AG04450 (cell line): Measurements from ENCODE around the gene SPEN. TPM values are rescaled to one million over a fixed set of nuclear protein-coding genes. Genes with fewer than 3 reads are reported as not detected.

ENCODE experiments used
- CTCF ChIA-PET: fragments of 300-600, 350-600 bp; formaldehyde crosslinking; extraction: SDS; loops from one replicate; lab custom pipeline; 2022; ENCODE audit warnings: antibody characterized with exemption, inconsistent platforms; lab: Charles Lee
- POLR2A ChIA-PET: fragments of 350-600 bp; formaldehyde crosslinking; extraction: SDS; loops from one replicate; lab custom pipeline; 2021; ENCODE audit warnings: antibody characterized with exemption, inconsistent platforms; lab: Yijun Ruan, JAX
- DNase-seq: peaks from one replicate; pipeline ENCODE4 v3.0.0-alpha.2; 2011; ENCODE audit warnings: low read depth, low spot score
- H3K27ac ChIP-seq: one replicate; pipeline ENCODE4 v1.5.1; 2012; ENCODE audit warnings: low read depth, low read length, control low read depth
- H3K27me3 ChIP-seq: one replicate; pipeline ENCODE4 v1.6.0; 2012; ENCODE audit warnings: low read length; ENCODE audit not compliant: control insufficient read depth, insufficient read depth
- H3K4me3 ChIP-seq: 2 replicates; pipeline ENCODE4 v1.5.1; 2011; ENCODE audit warnings: mild to moderate bottlenecking, low read depth, low read length, control low read depth
- H3K9me3 ChIP-seq: 2 replicates; pipeline ENCODE4 v1.5.1; 2012; ENCODE audit warnings: low read length; ENCODE audit not compliant: control insufficient read depth, insufficient read depth
- CTCF ChIP-seq: IDR thresholded peaks from 2 replicates; pipeline ENCODE4 v1.5.1; 2011; ENCODE audit warnings: low read depth, low read length, control low read depth, inconsistent platforms
- polyA plus RNA-seq: library from polyadenylated mRNA; depleted of rRNA; stranded (reverse); fragments of >200 nt; gene quantifications from 2 replicates; pipeline ENCODE4 v1.2.3, GENCODE V29; 2011

Gene SPEN
- polyA plus RNA-seq, 1 experiment = 5.2 TPM

GRCh38 chr1:15941044-15941840 lies 93.7 kb downstream of the SPEN start:
- Histone ChIP-seq H3K4me3 (no peak overlapping the region), H3K9me3 (no peaks in the 10 kb centered on the region; the same call in 1 of the 2 replicates), H3K27ac (no peak overlapping the region), H3K27me3 (no peaks in the 10 kb centered on the region)
- no peak for DNase-seq
- ChIA-PET POLR2A (no interaction called here), CTCF (interaction anchor here (0.6 kb wide), 1 partner anchor 125 kb away, joined by 3 read pairs; no protein-coding TSS in a partner anchor)
- no peak for TF ChIP-seq CTCF

- no peak overlapping the region for H3K27ac ChIP-seq
- ChIA-PET CTCF (interaction anchor here (1.2 kb wide), 1 partner anchor 150 kb away, joined by 3 read pairs; no protein-coding TSS in a partner anchor), POLR2A (interaction anchor here (0.6 kb wide), 1 partner anchor 34 kb away, joined by 3 read pairs; the partner anchor contains the start of gene ZBTB17)
- no peak overlapping the region for H3K4me3 ChIP-seq
- no peaks in the 10 kb centered on the region for H3K27me3 ChIP-seq
- H3K9me3 ChIP-seq = no peaks in the 10 kb centered on the region; the same call in 1 of the 2 replicates
- no peak for DNase-seq
- TF ChIP-seq CTCF = no peak
Measured at GRCh38 chr1:15941899-15942660, 94.6 kb downstream of the SPEN start.

- Histone ChIP-seq H3K27ac (no peak overlapping the region), H3K4me3 (no peak overlapping the region), H3K9me3 (no peaks in the 10 kb centered on the region; the same call in 1 of the 2 replicates), H3K27me3 (no peaks in the 10 kb centered on the region)
- DNase-seq = no peak
- CTCF ChIA-PET = interaction anchor here (1.2 kb wide), 1 partner anchor 151 kb away, joined by 3 read pairs; no protein-coding TSS in a partner anchor
- POLR2A ChIA-PET = no interaction called here
- no peak for TF ChIP-seq CTCF
Measured at GRCh38 chr1:15942661-15943327, 95.3 kb downstream of the SPEN start.

- H3K27me3 ChIP-seq = no peaks in the 10 kb centered on the region
- TF ChIP-seq CTCF = no peak
- no peak overlapping the region for H3K4me3 ChIP-seq
- no peaks in the 10 kb centered on the region; the same call in 1 of the 2 replicates for H3K9me3 ChIP-seq
- POLR2A ChIA-PET = interaction anchor here (0.9 kb wide), 1 partner anchor 33 kb away, joined by 3 read pairs; the partner anchor contains the start of gene ZBTB17
- H3K27ac ChIP-seq = no peak overlapping the region
- DNase-seq = no peak
- CTCF ChIA-PET = interaction anchor here (1.2 kb wide), 1 partner anchor 152 kb away, joined by 3 read pairs; no protein-coding TSS in a partner anchor
Measured at GRCh38 chr1:15943328-15943991, 96.0 kb downstream of the SPEN start.
